HepG2 (cell line): ENCODE measurements around the gene HAUS7.

ENCODE experiments used
- JUN ChIP-seq: sonication (generic); formaldehyde crosslinking; IDR thresholded peaks from 2 replicates; pipeline ENCODE4 v1.4.0; 2020; ENCODE audit warnings: mild to moderate bottlenecking, missing genetic modification reagents
- JUND ChIP-seq: sonication (generic); formaldehyde crosslinking; IDR thresholded peaks from 2 replicates; pipeline ENCODE4 v1.8.0; 2022; ENCODE audit warnings: mild to moderate bottlenecking, missing genetic modification reagents
- TF ChIP-seq, protein P1 (sequence below): sonication (generic); formaldehyde crosslinking; IDR thresholded peaks from 2 replicates; pipeline ENCODE4 v1.5.0; 2020; ENCODE audit warnings: mild to moderate bottlenecking, missing genetic modification reagents, borderline replicate concordance

DNA sequence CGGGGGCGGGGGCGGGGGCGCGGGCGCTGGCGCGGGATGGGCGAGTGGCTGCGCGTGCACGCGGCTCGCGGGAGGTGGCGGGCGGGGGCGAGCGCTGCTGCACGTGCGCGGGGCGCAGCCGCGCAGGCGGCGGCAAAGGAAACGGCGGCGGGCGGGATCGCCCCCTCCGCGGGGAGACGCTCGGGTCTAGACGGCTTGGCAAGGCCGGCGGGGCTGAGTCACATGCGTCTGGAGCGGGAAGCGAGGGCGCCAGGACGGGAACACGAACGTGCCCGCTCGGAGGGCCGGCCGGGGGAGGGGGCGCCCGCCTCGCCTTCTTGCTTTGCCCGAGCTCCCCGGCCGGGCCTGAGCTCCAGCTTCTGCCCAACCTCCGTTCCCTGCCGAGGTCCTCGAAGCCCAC lies 4.3 kb upstream of the HAUS7 start:
- TF ChIP-seq JUND (no peak), JUN (no peak)
- TF ChIP-seq, protein P1, sequence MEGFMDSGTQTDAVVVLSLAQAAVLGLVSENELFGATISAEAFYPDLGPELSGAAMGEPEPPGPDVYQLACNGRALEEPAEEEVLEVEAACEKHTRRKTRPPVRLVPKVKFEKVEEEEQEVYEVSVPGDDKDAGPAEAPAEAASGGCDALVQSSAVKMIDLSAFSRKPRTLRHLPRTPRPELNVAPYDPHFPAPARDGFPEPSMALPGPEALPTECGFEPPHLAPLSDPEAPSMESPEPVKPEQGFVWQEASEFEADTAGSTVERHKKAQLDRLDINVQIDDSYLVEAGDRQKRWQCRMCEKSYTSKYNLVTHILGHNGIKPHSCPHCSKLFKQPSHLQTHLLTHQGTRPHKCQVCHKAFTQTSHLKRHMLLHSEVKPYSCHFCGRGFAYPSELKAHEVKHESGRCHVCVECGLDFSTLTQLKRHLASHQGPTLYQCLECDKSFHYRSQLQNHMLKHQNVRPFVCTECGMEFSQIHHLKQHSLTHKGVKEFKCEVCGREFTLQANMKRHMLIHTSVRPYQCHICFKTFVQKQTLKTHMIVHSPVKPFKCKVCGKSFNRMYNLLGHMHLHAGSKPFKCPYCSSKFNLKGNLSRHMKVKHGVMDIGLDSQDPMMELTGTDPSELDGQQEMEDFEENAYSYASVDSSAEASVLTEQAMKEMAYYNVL (CRISPR knock-in tag), result no peak
